PC-9 (cell line): Measurements from ENCODE around the gene KCNRG. TPM values are rescaled to one million over a fixed set of nuclear protein-coding genes. Genes with fewer than 3 reads are reported as not detected.

Experiments used
- BruUV-seq: library from RNA; stranded (reverse); fragments of 400-500 nt; replicated peaks from 2 replicates; lab custom pipeline; 2021; lab: Mats Ljungman, UMichigan
- CTCF ChIA-PET: fragments of 300-600 bp; sonication (Branson Sonifier 250); formaldehyde crosslinking; loops from one replicate; lab custom pipeline; 2022; ENCODE audit warnings: antibody characterized with exemption; lab: Charles Lee
- POLR2A ChIA-PET: fragments of 300-600 bp; sonication (Branson Sonifier 250); formaldehyde crosslinking; loops from one replicate; lab custom pipeline; 2022; ENCODE audit warnings: antibody characterized with exemption; ENCODE audit not compliant: unreplicated experiment; lab: Charles Lee
- DNase-seq, 2 experiments: peaks; one replicate each; pipeline versions ENCODE4 v3.0.0 to v3.0.0-alpha.2; 2015 to 2022; ENCODE audit warnings: mixed read lengths in 1 of 2
- H2AFZ ChIP-seq: fragments of 200-600 bp; sonication (generic); 2 replicates; pipeline ENCODE4 v1.8.1; 2017; ENCODE audit warnings: antibody characterized with exemption
- H3F3A ChIP-seq: fragments of 200-600 bp; sonication (generic); 2 replicates; pipeline ENCODE4 v1.8.1; 2017; ENCODE audit warnings: antibody characterized with exemption, mild to moderate bottlenecking, low read depth; ENCODE audit not compliant: insufficient read depth
- H3K27ac ChIP-seq: fragments of 200-600 bp; sonication (generic); 2 replicates; pipeline ENCODE4 v1.6.1; 2016; ENCODE audit warnings: mixed run types
- H3K27me3 ChIP-seq: fragments of 200-600 bp; sonication (generic); 2 replicates; pipeline ENCODE4 v1.6.1; 2016; ENCODE audit warnings: low read depth, mixed run types; ENCODE audit not compliant: insufficient read depth
- H3K36me3 ChIP-seq: fragments of 200-600 bp; sonication (generic); 2 replicates; pipeline ENCODE4 v1.6.1; 2016; ENCODE audit warnings: low read depth, mixed run types
- H3K4me1 ChIP-seq: fragments of 200-600 bp; sonication (generic); replicated peaks from 2 replicates; pipeline ENCODE4 v1.6.1; 2016; ENCODE audit warnings: mixed run types; ENCODE audit not compliant: insufficient read depth
- H3K4me2 ChIP-seq: fragments of 200-600 bp; sonication (generic); 2 replicates; pipeline ENCODE4 v1.6.1; 2017; ENCODE audit warnings: mixed run types
- H3K4me3 ChIP-seq: fragments of 200-600 bp; sonication (generic); 2 replicates; pipeline ENCODE4 v1.6.1; 2016; ENCODE audit warnings: mixed run types
- H3K79me2 ChIP-seq: fragments of 200-600 bp; sonication (generic); 2 replicates; pipeline ENCODE4 v1.6.1; 2017; ENCODE audit warnings: low read depth, mixed run types
- H3K9me2 ChIP-seq: fragments of 200-600 bp; sonication (generic); 2 replicates; pipeline ENCODE4 v1.8.1; 2017; ENCODE audit warnings: mild to moderate bottlenecking; ENCODE audit not compliant: insufficient read depth
- H3K9me3 ChIP-seq: fragments of 200-600 bp; sonication (generic); 2 replicates; pipeline ENCODE4 v1.8.1; 2016; ENCODE audit warnings: low read depth; ENCODE audit not compliant: insufficient read depth
- H4K20me1 ChIP-seq: fragments of 200-600 bp; sonication (generic); 2 replicates; pipeline ENCODE4 v1.8.1; 2017; ENCODE audit not compliant: insufficient read depth
- CTCF ChIP-seq: fragments of 200-600 bp; sonication (generic); conservative IDR thresholded peaks from 2 replicates; pipeline ENCODE4 v1.6.1; 2017; ENCODE audit warnings: mixed run types, antibody characterized with exemption, mild to moderate bottlenecking, moderate library complexity
- EZH2 ChIP-seq: fragments of 200-600 bp; sonication (generic); IDR thresholded peaks from 2 replicates; pipeline ENCODE4 v1.8.0; 2017; ENCODE audit warnings: antibody characterized with exemption, low read depth
- intact Hi-C: fragments of 100-400 bp; cut with micrococcal nuclease; formaldehyde crosslinking; loops from one replicate; pipeline ENCODE4 v1.10.0; 2022; ENCODE audit not compliant: unreplicated experiment
- total RNA-seq: library from RNA; stranded (reverse); gene quantifications from 2 replicates; pipeline ENCODE4 v1.2.3, GENCODE V29; 2021

KCNRG gene
- total RNA-seq, 1 experiment from 2014 or later: 0.41 TPM

GRCh38 chr13:50014386-50014785 lies 858 bp upstream of the KCNRG start:
- DNase-seq: no peak
- no peak overlapping the region for H3K4me3 ChIP-seq
- ChIA-PET CTCF (no interaction called here), POLR2A (interaction anchor here (0.6 kb wide), 1 partner anchor 17 kb away, joined by 3 read pairs; no protein-coding TSS in a partner anchor)
- H3K36me3 ChIP-seq: peaks cover 24% of the 10 kb centered on the region; the same call in 1 of the 2 replicates
- no peaks in the 10 kb centered on the region for H3K27me3 ChIP-seq
- no peaks in the 10 kb centered on the region for H3K9me3 ChIP-seq
- H3F3A ChIP-seq: peaks cover 10% of the 10 kb centered on the region
- no peak overlapping the region for H3K4me2 ChIP-seq
- 0 out of 2 replicates have a peak, but pooled peaks cover 10% of the 10 kb centered on the region for H3K79me2 ChIP-seq
- TF ChIP-seq CTCF: no peak
- no peak for TF ChIP-seq EZH2
- H4K20me1 ChIP-seq: peaks cover 3% of the 10 kb centered on the region; the same call in 1 of the 2 replicates
- intact Hi-C loops: no loop called here
- H3K4me1 ChIP-seq: no peaks in the 10 kb centered on the region
- H3K27ac ChIP-seq: no peak overlapping the region
- no TSS peak for BruUV-seq
- H2AFZ ChIP-seq: no peak overlapping the region
- H3K9me2 ChIP-seq: no peaks in the 10 kb centered on the region

GRCh38 chr13:50015750-50016149 lies 506 bp downstream of the KCNRG start:
- peaks cover 10% of the 10 kb centered on the region for H3F3A ChIP-seq
- no peak for TF ChIP-seq EZH2
- no peak for TF ChIP-seq CTCF
- ChIA-PET POLR2A (interaction anchor here (0.6 kb wide), 1 partner anchor 814 kb away, joined by 4 read pairs; no protein-coding TSS in a partner anchor), CTCF (no interaction called here)
- H3K79me2 ChIP-seq: 0 out of 2 replicates have a peak, but pooled peaks cover 10% of the 10 kb centered on the region
- H4K20me1 ChIP-seq: no peaks in the 10 kb centered on the region
- H3K36me3 ChIP-seq: peaks cover 19% of the 10 kb centered on the region; the same call in 1 of the 2 replicates
- no peaks in the 10 kb centered on the region for H3K9me2 ChIP-seq
- no TSS peak for BruUV-seq
- no peak for DNase-seq
- H3K9me3 ChIP-seq: no peaks in the 10 kb centered on the region
- no peak overlapping the region for H3K4me2 ChIP-seq
- H3K4me1 ChIP-seq: no peaks in the 10 kb centered on the region
- no peak overlapping the region for H2AFZ ChIP-seq
- no peaks in the 10 kb centered on the region for H3K27me3 ChIP-seq
- no peak overlapping the region for H3K4me3 ChIP-seq
- intact Hi-C loops: no loop called here
- H3K27ac ChIP-seq: no peak overlapping the region

- H3K9me3 ChIP-seq: no peaks in the 10 kb centered on the region
- no peak overlapping the region for H3K4me3 ChIP-seq
- H4K20me1 ChIP-seq: no peaks in the 10 kb centered on the region
- TF ChIP-seq EZH2: no peak
- no peak for TF ChIP-seq CTCF
- peaks cover 10% of the 10 kb centered on the region for H3F3A ChIP-seq
- peaks cover 15% of the 10 kb centered on the region; the same call in 1 of the 2 replicates for H3K36me3 ChIP-seq
- DNase-seq: no peak
- no peak overlapping the region for H3K27ac ChIP-seq
- POLR2A ChIA-PET: no interaction called here
- no peaks in the 10 kb centered on the region for H3K9me2 ChIP-seq
- CTCF ChIA-PET: no interaction called here
- intact Hi-C loops: no loop called here
- H3K79me2 ChIP-seq: 0 out of 2 replicates have a peak, but pooled peaks cover 10% of the 10 kb centered on the region
- no peaks in the 10 kb centered on the region for H3K27me3 ChIP-seq
- BruUV-seq: no TSS peak
- H3K4me1 ChIP-seq: no peaks in the 10 kb centered on the region
- no peak overlapping the region for H3K4me2 ChIP-seq
- no peak overlapping the region for H2AFZ ChIP-seq
Measured at GRCh38 chr13:50016444-50016843, 1.2 kb downstream of the KCNRG start.
